ENCODE results near the gene PLPPR1. TPM values are rescaled to one million over a fixed set of nuclear protein-coding genes. Genes with fewer than 3 reads are reported as not detected.
"Not testable (repeated sequence)": the region's sequence is repeated elsewhere in the genome, so short reads cannot be mapped to it uniquely, and the experiment has no call there.

Gene PLPPR1
- total RNA-seq, 1 experiment from 2014 or later = not detected

DNA sequence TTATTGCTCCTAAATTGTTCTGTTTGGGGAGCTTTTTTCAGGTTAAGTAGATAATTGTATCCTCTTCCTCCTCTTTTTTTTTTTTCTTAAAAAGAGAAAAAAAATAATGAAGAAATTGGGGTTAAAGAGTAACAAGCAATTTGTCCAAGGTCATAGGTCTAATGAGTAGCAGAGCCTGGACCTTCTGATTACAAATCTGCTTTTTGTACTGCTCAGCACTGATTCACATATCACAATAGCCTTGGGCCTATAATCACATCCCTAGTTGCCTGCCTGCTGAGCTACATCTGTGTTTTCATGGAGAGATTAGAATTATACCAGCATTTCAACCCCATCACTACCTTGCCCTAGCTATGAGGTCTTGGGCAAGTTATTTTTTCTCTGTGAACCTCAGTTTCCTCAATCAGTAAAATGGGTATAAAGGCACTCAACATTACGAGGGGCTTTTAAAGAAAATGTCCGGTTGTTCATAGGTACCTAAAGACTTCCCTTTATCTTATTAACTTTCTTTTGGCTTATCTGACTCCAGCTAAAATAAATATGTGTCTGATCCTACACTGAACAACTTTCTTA, 204.0 kb downstream of the PLPPR1 start:
- in situ Hi-C loops (cut with HindIII; ENCODE audit: low pct_unique_long_range_greater_than_20kb, low sequenced_read_pairs) = no loop called here
- DNase-seq (ENCODE audit: low read depth, low spot score) = no peak

DNA sequence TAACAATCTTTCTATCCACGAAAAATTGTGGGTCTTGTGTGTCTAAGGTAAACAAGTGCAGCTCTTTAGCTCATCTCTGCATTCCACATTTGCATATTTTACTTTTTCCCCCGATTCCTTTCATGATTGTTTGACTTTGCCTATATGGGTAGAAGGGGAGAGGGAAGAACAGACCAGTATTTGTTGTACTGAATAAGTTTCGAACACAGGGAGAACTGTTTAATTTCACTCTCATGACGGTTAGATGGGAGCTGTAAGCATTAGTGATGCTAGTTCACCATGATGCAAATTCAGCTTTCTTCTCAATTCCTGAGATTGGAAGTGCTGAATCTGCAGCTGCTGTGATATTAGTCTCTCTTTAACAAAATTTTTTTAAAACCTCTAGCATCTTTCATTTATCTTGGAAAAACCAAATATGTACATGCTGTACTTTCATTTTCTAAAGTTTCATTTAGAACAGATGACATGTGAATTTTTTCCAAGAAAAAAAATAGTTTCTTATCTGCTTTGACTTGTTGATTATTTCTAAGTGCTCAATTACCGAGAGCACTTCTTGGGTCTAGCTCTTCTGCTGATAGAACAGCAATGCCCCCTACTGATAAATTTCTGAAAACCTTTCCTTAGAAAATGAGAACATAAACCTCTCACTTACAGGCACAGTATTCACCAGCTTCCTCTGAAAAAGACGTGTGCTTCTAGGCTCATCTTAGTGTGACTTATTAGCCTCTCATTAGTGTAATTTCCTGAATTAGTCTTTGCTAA, 206.8 kb downstream of the PLPPR1 start:
- DNase-seq (ENCODE audit: low read depth, low spot score) = peak; percentile 84
- in situ Hi-C loops (cut with HindIII; ENCODE audit: low pct_unique_long_range_greater_than_20kb, low sequenced_read_pairs) = no loop called here

DNA sequence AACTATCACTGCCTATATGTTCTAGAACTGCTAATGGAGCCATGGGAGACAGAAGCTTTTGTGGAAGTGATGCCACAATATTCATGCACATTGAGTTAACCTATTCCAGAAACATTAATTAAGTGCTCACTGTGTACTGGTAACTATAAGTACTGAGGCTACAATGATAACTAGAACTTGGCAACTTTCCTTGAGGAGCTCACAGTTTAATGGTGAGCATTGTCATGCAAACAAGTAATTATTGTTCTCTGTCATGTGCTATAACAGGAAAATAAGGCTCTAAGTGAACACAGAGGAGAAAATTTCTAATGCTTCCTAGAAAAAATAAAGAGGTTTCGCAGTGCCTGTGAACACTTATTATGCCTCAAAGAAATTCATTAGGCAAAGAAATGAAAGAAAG, 214.1 kb downstream of the PLPPR1 start:
- DNase-seq (ENCODE audit: low read depth, low spot score) = no peak
- in situ Hi-C loops (cut with HindIII; ENCODE audit: low pct_unique_long_range_greater_than_20kb, low sequenced_read_pairs) = no loop called here

DNA sequence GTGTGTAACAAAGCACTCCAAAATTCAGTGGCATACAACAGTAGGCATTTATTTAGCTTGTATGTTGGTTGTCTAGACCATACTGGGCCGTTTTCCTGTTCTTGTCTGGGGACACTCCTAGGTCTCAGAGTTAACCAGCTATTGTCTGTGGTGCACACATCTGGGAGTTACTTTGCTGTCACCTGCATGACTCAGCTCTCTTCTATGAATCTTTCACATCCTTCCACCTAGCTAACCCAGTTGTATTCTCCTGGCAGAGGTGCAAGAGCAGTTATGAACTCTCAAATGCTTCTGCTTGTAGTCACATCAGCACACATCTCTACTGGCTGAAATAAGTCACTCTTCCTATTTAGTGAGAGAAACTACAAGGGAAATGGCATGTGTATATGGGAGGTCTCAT, 218.2 kb downstream of the PLPPR1 start:
- DNase-seq (ENCODE audit: low read depth, low spot score) = no peak
- in situ Hi-C loops (cut with HindIII; ENCODE audit: low pct_unique_long_range_greater_than_20kb, low sequenced_read_pairs) = no loop called here

DNA sequence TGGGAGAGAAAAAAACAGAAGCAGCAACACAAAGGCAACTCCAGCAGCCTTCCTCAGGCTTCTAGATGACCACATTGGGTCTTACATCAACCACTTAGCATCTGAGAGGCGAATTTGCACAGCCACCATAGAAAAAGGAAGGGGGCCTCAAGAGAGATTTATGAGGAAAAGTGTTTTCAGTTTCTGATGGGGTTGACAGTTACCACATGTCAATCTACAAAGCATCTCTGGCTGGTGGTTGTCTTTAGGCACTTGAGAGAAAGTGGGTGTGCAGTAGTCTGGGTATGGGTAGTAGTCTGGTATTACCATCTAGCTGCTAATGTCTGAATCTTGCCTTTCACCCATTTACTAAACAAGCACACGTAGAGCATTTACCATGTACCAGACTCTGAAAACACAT, 218.8 kb downstream of the PLPPR1 start:
- no peak for DNase-seq (ENCODE audit: low read depth, low spot score)
- in situ Hi-C loops (cut with HindIII; ENCODE audit: low pct_unique_long_range_greater_than_20kb, low sequenced_read_pairs) = no loop called here

DNA sequence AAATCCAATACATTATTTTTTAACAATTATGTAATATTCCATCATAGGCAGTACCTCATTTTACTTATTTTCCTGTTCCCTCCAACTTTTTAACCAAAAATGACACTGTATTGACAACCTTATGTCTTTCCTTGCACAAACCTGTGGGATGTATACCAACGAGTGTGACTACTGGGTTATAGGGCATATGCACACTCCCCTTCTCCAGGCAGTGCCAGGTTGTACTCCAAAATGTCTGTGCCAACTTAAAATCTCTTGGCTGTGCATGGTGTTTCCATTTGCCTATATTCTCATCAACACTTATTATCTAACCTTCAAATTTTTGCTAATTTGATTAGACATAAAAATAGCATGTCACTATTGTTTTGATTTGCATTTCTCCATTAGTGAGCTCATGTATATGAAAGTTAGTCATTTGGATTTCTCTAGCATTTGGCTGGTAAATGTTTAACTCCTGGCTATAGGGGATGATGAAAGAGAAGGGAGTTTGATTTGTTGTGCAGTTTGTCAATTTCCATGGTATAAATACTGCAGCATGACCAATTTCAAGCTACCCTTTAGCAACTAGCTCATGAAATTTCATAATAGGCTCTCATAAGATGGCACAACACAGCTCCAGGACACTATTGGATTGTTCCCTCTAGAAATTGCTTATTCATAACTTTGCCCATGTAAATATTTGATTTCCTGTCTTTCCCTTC, 226.4 kb downstream of the PLPPR1 start:
- in situ Hi-C loops (cut with HindIII; ENCODE audit: low pct_unique_long_range_greater_than_20kb, low sequenced_read_pairs) = no loop called here
- DNase-seq (ENCODE audit: low read depth, low spot score) = no peak

DNA sequence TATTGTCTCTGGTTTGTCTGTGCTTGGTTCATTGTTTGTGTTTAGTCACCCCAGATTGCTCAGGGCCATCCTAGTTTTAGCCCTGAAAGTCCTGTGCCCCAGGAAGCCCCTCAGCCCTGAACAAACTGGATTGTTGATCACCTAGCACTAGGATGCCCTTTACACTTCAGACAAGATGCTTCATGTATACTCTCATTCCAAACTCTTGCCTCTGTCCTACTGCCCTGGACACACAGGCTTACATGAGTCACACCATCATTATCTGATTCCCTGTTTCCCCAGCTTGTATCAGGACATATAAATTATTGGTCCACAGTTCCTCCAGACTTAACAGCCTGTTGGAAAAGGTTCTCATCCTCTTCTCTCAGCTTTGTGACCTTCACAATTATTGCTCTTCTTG, 236.2 kb downstream of the PLPPR1 start:
- DNase-seq (ENCODE audit: low read depth, low spot score) = no peak
- in situ Hi-C loops (cut with HindIII; ENCODE audit: low pct_unique_long_range_greater_than_20kb, low sequenced_read_pairs) = no loop called here

DNA sequence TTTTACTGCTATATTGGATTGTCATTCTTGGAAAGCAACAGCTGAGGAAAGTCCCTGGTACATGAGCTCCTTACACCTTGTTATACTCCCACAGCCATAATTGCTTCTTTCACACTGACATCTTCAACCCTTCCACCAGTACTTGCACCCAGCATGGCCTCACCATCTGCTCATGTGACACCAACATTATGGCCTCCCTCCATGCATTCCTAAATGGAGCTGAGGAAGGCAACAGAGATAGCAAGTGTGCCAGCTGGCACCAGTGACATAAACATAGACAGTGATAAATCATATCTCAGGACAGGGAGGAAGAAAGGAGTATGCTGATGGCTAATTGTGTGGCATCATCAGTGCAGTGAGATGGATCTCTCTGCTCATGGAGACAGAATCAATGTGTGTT, 236.7 kb downstream of the PLPPR1 start:
- no peak for DNase-seq (ENCODE audit: low read depth, low spot score)
- in situ Hi-C loops (cut with HindIII; ENCODE audit: low pct_unique_long_range_greater_than_20kb, low sequenced_read_pairs) = no loop called here

DNA sequence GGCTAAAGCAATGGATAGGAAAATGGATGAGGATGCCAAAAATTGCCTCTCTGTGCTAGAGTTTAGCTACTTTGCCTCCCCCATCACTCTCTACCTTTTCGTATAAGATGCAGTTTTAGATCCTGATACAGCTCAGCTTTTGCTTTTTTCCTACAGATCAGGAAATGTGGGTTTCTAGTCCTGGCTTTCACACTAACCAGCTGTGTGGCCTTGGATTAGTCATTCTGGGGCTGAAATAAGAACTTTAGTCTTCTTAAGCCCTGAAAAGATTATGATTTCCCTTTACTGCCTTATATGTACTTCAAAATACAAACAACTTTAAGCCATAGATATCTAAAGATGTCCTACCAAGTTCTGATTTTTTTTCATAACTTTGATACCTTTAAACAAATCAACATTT, 239.9 kb downstream of the PLPPR1 start:
- in situ Hi-C loops (cut with HindIII; ENCODE audit: low pct_unique_long_range_greater_than_20kb, low sequenced_read_pairs) = no loop called here
- no peak for DNase-seq (ENCODE audit: low read depth, low spot score)

DNA sequence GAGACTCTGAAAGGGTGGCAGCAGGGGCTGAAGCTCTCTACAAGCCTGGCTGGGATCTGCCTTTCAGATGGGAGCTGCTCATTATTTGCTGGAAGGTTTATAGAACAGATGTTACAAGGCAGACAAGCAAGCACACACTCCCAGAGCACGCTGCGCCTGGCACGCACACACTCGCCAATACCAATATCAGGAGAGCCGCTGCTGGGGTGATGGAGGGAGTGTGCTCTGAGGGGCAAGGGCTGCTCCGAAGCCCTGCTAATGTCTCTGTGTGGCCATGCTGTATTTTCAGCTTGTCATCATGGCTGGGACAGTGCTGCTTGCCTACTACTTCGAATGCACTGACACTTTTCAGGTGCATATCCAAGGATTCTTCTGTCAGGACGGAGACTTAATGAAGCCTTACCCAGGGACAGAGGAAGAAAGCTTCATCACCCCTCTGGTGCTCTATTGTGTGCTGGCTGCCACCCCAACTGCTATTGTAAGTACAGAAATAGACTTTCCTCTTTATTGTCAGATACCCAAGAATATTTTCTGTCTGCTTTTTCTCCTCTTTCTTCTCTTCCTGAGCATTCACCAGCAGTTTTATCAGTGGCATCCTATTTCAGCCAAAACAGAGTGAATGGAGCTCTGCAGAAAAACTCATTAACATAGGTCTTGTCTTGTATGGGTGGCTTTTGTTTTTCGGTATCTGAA, 241.2 kb downstream of the PLPPR1 start:
- in situ Hi-C loops (cut with HindIII; ENCODE audit: low pct_unique_long_range_greater_than_20kb, low sequenced_read_pairs) = no loop called here
- no peak for DNase-seq (ENCODE audit: low read depth, low spot score)

DNA sequence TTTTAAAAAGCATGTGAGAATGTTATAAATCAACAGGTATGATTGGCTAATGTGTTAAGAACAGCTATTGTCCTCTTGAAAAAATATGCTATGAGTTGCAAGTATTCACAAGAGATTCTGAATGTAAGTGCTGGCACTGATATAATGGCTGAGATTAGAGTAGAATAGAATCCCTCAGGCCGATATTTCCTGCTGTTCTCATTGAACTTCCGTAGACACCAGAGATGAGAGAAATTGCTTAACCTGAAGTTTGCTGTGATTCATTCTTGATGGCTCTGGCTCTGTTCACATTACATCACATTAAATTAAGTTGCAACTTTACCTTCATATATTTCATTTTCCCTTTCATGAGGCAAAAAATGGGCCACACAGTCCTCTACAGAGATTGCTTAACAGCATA, 241.8 kb downstream of the PLPPR1 start:
- in situ Hi-C loops (cut with HindIII; ENCODE audit: low pct_unique_long_range_greater_than_20kb, low sequenced_read_pairs) = no loop called here
- DNase-seq (ENCODE audit: low read depth, low spot score) = no peak

DNA sequence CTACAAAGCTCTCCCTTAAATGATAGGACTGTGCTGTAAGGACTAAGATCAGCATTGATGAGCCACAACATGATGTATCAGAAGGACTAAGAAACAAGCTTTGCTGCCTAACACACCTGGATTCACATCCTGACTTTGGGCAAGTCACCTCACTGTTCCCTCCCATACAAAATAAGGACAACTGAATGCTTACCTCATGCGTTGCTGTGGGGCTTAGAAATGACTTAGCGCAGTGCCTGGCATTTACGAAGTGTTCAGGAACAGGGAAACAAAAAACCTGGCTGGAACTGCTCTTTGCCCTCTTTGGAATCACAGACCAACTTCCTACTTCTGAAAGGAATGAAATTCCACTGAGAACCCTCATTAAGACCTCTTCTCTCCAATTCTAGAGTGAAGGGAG, 242.6 kb downstream of the PLPPR1 start:
- in situ Hi-C loops (cut with HindIII; ENCODE audit: low pct_unique_long_range_greater_than_20kb, low sequenced_read_pairs) = no loop called here
- no peak for DNase-seq (ENCODE audit: low read depth, low spot score)

DNA sequence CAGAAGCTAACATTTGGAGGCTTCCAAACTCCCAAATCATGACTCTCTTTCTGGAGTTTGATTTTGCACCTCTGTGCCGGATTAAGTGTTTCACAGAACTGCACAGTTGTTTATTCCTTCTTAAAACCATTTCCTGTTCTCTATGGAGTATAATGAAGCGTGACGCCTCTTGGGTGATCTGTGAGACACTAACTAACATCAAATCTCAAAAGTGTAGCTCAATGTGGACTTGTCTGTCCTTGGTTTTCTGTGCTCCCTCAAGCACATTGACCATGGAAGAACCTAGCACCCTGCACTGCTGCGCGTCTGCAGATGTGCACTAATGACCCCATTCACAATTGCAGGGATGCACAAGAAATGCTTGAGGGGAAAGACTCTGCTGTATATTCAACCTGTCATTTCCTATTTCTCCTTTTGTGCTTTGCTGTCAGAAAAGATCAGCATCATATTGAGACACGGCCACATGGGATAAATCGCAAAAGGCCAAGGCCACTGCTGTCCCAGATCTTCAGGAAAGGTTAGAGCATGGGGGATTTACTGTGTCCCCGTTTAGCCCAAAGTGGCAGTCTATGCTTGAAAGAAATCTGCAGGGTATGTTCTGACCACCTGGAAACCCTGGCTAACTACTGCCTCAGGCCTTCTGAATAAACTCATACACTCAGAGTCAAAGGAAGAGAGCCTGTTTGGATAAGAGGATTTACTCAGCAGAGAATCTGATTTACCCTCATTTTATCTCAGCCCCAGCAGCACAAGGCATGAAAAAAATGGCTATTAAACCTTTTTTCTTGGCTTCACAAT, 246.6 kb downstream of the PLPPR1 start:
- no peak for DNase-seq (ENCODE audit: low read depth, low spot score)
- in situ Hi-C loops (cut with HindIII; ENCODE audit: low pct_unique_long_range_greater_than_20kb, low sequenced_read_pairs) = no loop called here

DNA sequence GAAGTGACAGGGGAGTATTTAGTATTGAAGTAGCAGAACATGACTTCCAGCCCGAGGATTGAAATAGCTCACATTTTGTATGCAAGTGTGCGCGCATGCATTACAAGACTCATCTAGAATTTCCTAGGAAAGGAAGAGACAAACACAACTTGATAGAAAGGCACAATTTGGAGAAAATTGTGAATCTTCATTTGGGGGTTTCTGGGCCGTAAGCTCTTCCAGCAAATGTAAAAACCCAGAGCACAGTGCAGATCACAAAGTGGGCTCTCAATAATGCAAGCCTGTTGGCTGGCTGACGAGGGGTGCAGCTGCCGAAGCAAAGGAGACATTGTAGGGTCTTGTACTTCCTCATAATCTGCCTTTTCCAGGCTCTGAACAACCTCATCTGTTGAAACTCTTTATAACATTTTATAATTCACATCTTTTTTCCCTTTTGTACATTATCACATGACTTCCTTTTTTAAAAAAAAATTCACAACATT, 247.3 kb downstream of the PLPPR1 start:
- in situ Hi-C loops (cut with HindIII; ENCODE audit: low pct_unique_long_range_greater_than_20kb, low sequenced_read_pairs) = no loop called here
- DNase-seq (ENCODE audit: low read depth, low spot score) = no peak

DNA sequence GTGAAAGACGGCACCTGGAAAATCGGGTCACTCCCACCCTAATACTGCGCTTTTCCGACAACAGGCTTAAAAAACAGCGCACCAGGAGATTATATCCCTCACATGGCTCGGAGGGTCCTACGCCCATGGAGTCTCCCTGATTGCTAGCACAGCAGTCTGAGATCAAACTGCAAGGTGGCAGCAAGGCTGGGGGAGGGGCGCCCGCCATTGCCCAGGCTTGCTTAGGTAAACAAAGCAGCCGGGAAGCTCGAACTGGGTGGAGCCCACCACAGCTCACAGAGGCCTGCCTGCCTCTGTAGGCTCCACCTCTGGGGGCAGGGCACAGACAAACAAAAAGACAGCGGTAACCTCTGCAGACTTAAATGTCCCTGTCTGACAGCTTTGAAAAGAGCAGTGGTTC, 262.5 kb downstream of the PLPPR1 start:
- DNase-seq (ENCODE audit: low read depth, low spot score); in situ Hi-C loops (cut with HindIII; ENCODE audit: low pct_unique_long_range_greater_than_20kb, low sequenced_read_pairs): not testable (repeated sequence)

DNA sequence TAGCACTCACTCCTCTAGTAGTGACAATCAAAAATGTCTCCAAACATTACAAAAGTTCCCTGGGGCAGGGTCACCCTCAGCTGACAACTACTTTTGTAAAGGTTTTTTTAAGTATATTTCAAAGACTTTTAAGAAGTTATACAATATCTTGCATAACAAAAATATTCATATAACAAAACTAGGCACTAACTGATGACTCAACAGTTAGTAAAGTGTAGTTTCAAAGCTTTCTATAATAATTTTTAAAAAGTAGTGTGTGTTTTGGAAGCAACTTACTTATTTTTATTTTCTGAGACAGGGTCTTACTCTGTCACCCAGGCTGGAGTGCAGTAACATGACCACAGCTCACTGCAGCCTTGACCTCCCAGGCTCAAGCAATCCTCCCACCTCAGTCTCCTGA, 271.4 kb downstream of the PLPPR1 start:
- DNase-seq (ENCODE audit: low read depth, low spot score) = no peak
- in situ Hi-C loops (cut with HindIII; ENCODE audit: low pct_unique_long_range_greater_than_20kb, low sequenced_read_pairs) = no loop called here

DNA sequence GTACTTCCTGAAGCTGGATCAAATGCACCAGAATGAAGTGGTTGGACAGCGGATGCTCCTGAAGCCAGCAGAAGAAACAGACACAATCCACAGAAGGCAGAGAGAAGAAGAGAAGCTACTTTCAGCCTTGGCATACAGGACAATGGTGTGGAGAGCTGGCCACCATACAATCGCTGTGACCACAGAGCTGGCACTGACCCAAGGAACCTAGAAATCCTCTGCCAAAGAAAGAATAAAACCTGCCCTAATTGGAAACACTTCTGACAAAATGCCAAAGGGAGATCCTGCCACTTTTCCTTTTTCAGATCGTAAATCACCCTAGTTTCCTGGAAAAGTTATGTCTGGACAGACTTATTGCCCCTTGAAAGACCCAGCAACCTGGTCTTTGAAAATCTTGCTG, 278.5 kb downstream of the PLPPR1 start:
- no peak for DNase-seq (ENCODE audit: low read depth, low spot score)
- in situ Hi-C loops (cut with HindIII; ENCODE audit: low pct_unique_long_range_greater_than_20kb, low sequenced_read_pairs) = no loop called here

Data from SK-MEL-5 (cell line).